Left ventricle myocardium inferior (tissue), 1 donor: ENCODE measurements around the gene ITIH4. TPM values are rescaled to one million over a fixed set of nuclear protein-coding genes. Genes with fewer than 3 reads are reported as not detected.

ENCODE experiments used
- DNase-seq: peaks from one replicate; pipeline ENCODE4 v3.0.0-alpha.2; 2020
- H3K27ac ChIP-seq: fragments of 200-600 bp; replicated peaks from 2 replicates; pipeline ENCODE4 v1.8.0; 2021
- H3K27me3 ChIP-seq: fragments of 200-600 bp; 2 replicates; pipeline ENCODE4 v1.8.0; 2021; ENCODE audit warnings: low read depth
- H3K36me3 ChIP-seq: fragments of 200-600 bp; 2 replicates; pipeline ENCODE4 v1.8.0; 2021
- H3K4me1 ChIP-seq: fragments of 200-600 bp; 2 replicates; pipeline ENCODE4 v1.8.0; 2021
- H3K4me3 ChIP-seq: fragments of 200-600 bp; 2 replicates; pipeline ENCODE4 v1.8.0; 2021; ENCODE audit warnings: mild to moderate bottlenecking, moderate library complexity
- H3K9me3 ChIP-seq: fragments of 200-600 bp; replicated peaks from 2 replicates; pipeline ENCODE4 v1.8.0; 2021
- intact Hi-C: fragments of 100-400 bp; cut with micrococcal nuclease; formaldehyde crosslinking; loops from one replicate; pipeline ENCODE4 v1.11.0; 2022
- total RNA-seq: library from RNA; stranded (reverse); fragmentation: NEBNext Ultra II Directional; extraction: Animal tissue kit (Norgen Biotek cat#: 25700); gene quantifications from one replicate; pipeline ENCODE4 v1.2.1, GENCODE V29; 2021
- TF ChIP-seq, protein P1 (sequence below): fragments of 200-600 bp; IDR thresholded peaks from 2 replicates; pipeline ENCODE4 v1.8.0; 2021; ENCODE audit warnings: antibody characterized with exemption, mild to moderate bottlenecking, borderline replicate concordance
- donor health status: DM: no; HTN: yes; CAD: no; lungs with severe emphysema.

The ITIH4 gene
- total RNA-seq, 1 donor from 2014 or later = 5.0 TPM

DNA sequence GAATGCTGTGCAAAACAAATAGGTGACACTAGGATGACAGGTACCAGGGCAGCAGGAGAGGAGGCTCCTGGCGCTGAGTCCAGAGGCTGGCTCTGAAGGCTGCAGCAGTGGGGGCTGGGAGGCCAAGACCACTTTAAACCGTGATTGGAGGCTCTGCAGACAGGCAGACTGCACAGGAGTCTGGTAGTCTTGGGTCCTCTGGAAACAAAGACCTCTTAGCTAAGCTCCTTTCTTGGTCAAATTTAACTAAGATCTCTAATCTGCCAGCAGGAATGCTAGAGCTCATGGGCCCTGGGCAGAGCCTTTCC, 8.8 kb upstream of the ITIH4 start:
- Histone ChIP-seq H3K4me3 (no peak overlapping the region), H3K27me3 (no peaks in the 10 kb centered on the region), H3K9me3 (no peaks in the 10 kb centered on the region), H3K4me1 (peaks cover 65% of the 10 kb centered on the region), H3K27ac (no peak overlapping the region), H3K36me3 (peaks cover 27% of the 10 kb centered on the region)
- intact Hi-C loops = no loop called here
- TF ChIP-seq, protein P1, sequence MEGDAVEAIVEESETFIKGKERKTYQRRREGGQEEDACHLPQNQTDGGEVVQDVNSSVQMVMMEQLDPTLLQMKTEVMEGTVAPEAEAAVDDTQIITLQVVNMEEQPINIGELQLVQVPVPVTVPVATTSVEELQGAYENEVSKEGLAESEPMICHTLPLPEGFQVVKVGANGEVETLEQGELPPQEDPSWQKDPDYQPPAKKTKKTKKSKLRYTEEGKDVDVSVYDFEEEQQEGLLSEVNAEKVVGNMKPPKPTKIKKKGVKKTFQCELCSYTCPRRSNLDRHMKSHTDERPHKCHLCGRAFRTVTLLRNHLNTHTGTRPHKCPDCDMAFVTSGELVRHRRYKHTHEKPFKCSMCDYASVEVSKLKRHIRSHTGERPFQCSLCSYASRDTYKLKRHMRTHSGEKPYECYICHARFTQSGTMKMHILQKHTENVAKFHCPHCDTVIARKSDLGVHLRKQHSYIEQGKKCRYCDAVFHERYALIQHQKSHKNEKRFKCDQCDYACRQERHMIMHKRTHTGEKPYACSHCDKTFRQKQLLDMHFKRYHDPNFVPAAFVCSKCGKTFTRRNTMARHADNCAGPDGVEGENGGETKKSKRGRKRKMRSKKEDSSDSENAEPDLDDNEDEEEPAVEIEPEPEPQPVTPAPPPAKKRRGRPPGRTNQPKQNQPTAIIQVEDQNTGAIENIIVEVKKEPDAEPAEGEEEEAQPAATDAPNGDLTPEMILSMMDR = no peak
- no peak for DNase-seq

DNA sequence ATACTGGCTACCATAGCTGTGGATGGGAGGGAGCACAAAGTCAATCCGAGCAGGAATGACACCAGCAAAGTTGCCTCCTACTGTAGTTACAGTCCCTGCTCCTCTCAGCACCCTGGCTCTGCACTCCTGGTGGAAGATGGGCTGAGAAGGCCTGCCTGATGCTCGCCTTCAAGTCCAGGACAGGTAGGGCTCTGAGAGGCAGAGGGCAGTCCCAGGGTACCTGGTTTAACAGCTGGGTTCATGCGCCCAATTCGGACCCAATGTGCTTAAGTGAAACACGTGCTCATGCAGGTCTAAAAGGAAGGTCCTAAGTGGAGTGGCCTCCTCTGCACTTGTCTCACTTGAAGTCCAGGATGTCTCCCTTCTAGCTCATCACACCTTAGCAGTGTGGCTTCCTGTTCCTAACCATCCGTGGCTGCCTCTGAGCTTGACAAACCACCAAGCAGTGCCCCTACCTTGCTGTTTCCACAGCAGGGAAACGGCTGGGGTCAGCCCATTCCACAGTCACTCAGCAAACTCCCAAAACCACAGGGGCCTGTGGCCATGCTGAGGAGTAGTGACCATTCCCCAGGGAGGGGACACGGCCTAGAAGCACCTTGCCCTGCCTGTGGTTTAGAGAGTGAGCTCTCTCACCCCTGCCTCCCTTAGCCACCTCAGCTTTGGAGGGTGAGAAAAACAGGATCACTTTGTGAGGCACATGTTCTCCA, 8.2 kb upstream of the ITIH4 start:
- Histone ChIP-seq H3K9me3 (no peaks in the 10 kb centered on the region), H3K27me3 (no peaks in the 10 kb centered on the region), H3K4me1 (peaks cover 65% of the 10 kb centered on the region), H3K27ac (no peak overlapping the region), H3K4me3 (no peak overlapping the region), H3K36me3 (peaks cover 27% of the 10 kb centered on the region)
- no peak for DNase-seq
- TF ChIP-seq, protein P1 = no peak
- intact Hi-C loops = no loop called here

DNA sequence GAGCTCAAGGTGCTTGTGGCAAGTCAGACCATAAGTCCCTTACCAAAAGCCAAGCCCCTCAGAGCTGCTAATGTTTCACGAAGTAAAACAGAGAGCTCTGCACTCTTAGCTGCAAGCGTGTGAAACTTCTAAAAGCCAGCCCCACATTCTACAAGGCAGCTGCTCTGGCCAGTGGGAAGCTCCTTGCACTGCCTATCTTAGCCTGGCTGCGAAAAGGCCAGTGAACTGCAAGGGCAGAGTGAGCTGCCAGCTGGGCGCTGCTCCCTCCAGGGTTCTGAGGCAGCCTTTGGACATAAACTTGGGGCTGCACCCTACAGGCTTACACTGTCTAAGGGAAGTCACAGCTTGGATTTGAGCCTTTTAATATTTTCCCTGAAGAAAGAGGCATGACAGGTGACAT, 6.5 kb upstream of the ITIH4 start:
- TF ChIP-seq, protein P1 = no peak
- DNase-seq = no peak
- Histone ChIP-seq H3K27ac (peak overlapping the region; percentile 65), H3K36me3 (peaks cover 21% of the 10 kb centered on the region), H3K9me3 (no peaks in the 10 kb centered on the region), H3K4me1 (peaks cover 50% of the 10 kb centered on the region), H3K4me3 (no peak overlapping the region), H3K27me3 (no peaks in the 10 kb centered on the region)
- intact Hi-C loops = no loop called here

DNA sequence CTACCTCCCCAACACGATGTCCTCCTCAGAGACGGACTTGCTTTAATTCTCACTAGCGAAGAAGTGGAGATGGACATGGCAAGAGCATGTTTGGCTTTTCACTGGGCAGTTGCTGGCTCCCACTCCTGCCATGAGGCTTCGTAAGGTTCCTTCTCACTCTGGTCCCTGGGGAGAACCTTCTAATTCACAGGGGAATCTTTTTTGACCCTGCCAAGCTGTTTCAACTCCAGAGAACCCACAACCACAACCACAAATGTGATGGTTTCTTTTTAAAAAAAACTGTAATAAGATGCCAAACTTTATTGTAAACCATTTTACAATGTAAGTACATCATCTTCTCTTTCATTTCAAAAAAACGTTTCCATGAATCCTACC, 6.0 kb upstream of the ITIH4 start:
- Histone ChIP-seq H3K36me3 (peaks cover 17% of the 10 kb centered on the region), H3K4me1 (peaks cover 50% of the 10 kb centered on the region), H3K9me3 (no peaks in the 10 kb centered on the region), H3K27ac (peak overlapping the region; percentile 65), H3K27me3 (no peaks in the 10 kb centered on the region), H3K4me3 (no peak overlapping the region)
- DNase-seq = no peak
- TF ChIP-seq, protein P1 = no peak
- intact Hi-C loops = no loop called here

DNA sequence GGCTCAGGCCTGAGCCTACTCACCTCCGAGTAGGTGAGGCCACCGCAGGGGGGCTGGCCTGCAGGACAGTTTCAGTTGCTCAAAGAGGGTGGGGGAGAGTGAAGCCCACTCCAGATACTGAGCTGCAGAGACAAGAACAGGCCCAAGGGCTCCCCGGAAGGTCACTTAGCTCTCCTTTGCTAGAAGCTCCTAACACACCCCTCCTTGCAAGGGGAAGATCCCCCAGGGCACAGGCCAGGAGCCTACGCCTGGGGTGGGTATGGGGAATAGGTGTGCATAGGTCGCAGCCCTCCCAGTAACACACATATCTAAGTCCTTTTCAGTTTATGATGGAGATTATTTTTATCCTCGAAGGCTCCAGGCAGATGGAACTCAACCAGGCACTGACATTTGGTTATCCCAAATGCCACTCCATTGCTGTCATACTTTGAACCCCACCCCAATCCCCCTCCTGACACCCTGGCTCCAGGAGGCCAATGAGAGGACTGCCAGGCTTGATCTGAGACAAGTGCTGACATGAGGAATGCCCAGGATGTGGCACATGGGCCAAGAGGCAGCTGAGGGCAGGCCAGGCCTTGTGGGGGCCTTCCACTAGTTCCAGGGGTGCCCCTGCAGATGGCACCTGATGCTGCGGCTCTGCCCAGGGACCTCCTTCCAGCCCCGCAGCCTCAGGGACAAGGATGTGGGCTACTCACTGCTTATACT, 5.4 kb upstream of the ITIH4 start:
- Histone ChIP-seq H3K4me1 (peaks cover 50% of the 10 kb centered on the region), H3K36me3 (peaks cover 11% of the 10 kb centered on the region), H3K9me3 (no peaks in the 10 kb centered on the region), H3K27ac (peak overlapping the region; percentile 65), H3K27me3 (no peaks in the 10 kb centered on the region), H3K4me3 (peak overlapping the region; percentile 50)
- intact Hi-C loops = no loop called here
- peak; percentile 32 for DNase-seq
- TF ChIP-seq, protein P1 = no peak
